Activated CD4-positive, alpha-beta T cell treated with anti-CD3 and anti-CD28 coated beads, Interleukin-2, amount 50 U/mL, for 16 hours (primary cell): ENCODE measurements around the gene ZNF718.
A peak's percentile ranks its signal among the peaks of the same experiment; 100 is the strongest.
"Not testable (repeated sequence)": the region's sequence is repeated elsewhere in the genome, so short reads cannot be mapped to it uniquely, and the experiment has no call there.

Experiments used
- DNase-seq: peaks from one replicate; pipeline ENCODE4 v3.0.0-alpha.2; 2020

ZNF718 gene

DNA sequence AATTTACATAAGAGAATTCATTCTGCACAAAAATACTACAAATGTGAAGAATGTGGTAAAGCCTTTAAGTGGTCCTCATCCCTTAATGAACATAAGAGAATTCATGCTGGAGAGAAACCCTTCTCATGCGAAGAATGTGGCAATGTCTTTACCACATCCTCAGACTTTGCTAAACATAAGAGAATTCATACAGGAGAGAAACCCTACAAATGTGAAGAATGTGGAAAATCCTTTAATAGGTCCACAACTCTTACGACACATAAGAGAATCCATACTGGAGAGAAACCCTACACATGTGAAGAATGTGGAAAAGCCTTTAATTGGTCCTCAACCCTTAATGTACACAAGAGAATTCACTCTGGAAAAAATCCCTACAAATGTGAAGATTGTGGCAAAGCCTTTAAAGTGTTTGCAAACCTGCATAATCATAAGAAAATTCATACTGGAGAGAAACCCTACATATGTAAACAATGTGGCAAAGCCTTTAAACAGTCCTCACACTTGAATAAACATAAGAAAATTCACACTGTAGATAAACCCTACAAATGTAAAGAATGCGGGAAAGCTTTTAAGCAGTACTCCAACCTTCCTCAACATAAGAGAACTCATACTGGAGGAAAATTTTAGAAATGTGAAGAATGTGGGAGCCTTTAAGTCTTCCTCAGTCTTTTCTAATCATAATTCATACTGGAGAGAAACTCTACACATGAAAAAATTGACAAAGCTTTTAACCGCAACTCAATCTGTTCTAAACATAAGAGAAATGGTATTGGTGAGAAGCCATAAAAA is 37.4 kb downstream of the ZNF718 start:
- no peak for DNase-seq

- not testable (repeated sequence) for DNase-seq
Measured at GRCh38 chr4:169640-170039, 45.3 kb downstream of the ZNF718 start.

- not testable (repeated sequence) for DNase-seq
Measured at GRCh38 chr4:171318-171717, 47.0 kb downstream of the ZNF718 start.

GRCh38 chr4:173666-174314 is 49.5 kb downstream of the ZNF718 start:
- DNase-seq = no peak

DNA sequence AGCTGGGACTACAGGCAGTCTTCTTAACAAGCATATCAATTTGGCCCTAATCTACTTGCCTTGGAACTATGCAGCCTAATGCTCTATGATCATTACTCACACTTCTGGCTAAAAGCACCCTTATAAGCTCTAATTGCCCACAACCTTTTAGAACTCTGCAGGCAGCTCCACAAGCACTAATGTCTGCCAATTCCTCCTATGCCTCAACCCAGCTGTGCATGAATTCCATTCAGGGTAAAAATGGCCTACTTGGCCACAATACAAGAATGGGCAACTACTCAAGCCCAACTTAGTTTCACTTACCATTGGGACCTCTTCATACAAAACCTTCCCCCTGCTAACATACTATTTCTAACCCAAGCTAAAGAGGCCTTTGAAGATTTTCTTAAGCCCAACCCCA is 51.7 kb downstream of the ZNF718 start:
- no peak for DNase-seq

DNA sequence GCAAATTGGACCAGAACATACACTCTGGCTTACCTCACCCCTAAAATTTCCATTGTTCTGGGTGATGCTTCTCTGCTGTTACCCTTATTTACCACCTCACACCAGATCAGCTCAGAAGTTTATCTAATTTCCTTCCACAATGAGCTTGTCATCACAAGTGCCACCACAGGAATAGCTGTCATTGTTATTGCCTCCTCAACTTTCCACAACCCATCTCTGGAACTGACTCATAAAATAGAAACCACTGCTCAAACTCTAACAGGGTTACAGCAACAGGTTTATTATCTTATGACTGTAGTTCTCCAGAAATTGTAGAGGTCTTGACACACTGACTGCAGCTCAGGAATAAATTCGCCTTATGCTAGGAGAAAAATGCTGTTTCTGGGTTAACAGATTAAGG is 52.7 kb downstream of the ZNF718 start:
- no peak for DNase-seq

GRCh38 chr4:182225-182624 is 57.9 kb downstream of the ZNF718 start:
- DNase-seq = not testable (repeated sequence)

GRCh38 chr4:188091-188490 is 63.8 kb downstream of the ZNF718 start:
- DNase-seq = no peak

GRCh38 chr4:195159-195558 is 70.9 kb downstream of the ZNF718 start:
- not testable (repeated sequence) for DNase-seq

DNA sequence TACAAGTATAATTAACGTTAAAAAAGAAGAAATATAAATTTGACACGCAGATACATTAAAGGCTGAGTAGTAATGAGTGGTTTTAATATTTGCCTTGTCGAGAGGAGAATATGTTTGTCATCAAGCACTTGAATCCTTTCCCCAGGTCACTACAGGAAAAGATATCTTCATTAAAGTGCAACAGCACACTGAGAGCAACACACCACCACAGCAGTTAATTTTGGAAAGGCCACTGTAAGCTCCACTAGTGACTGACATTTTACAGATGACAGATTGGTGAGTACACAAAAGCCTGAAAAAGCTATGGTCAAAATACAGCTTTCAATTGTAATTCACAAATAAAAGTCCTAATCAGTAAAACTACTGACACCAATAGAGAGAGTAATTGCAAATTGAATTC is 76.6 kb downstream of the ZNF718 start:
- no peak for DNase-seq

GRCh38 chr4:202822-203221 is 78.5 kb downstream of the ZNF718 start:
- not testable (repeated sequence) for DNase-seq

DNA sequence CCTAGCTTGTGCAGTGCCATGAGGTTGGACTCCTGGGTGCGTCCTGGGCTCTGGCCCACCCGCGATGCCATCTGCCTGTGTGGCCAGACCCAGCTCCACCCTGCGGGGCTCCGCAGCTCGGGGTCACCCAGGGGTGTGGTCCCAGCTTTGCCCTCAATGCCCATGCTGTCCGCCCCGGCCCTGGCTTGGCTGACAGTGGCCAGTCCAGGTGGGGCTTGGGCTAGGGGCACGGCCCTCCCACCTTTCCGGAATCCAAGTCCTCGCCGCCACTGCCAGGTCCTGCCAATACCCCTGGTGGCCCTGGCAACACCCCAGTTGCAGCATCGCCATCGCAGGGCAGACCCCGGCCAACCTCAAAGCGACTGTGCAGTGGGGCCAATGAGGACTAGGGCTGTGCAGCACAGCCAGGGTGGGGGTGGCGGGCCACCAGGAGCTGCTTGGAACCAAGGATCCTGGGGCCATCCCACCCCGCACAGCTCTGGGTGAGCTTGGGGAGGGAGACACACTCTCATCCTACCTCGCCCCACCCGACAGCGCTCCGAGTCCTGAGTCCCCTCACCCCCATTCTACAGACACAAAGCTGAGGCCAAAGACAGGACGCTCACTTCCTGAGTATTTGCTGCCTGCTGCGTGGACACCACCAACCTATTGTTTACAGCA is 80.9 kb downstream of the ZNF718 start:
- no peak for DNase-seq

GRCh38 chr4:206054-206453 is 81.8 kb downstream of the ZNF718 start:
- no peak for DNase-seq

- not testable (repeated sequence) for DNase-seq
Measured at GRCh38 chr4:208416-209096, 84.3 kb downstream of the ZNF718 start.

DNA sequence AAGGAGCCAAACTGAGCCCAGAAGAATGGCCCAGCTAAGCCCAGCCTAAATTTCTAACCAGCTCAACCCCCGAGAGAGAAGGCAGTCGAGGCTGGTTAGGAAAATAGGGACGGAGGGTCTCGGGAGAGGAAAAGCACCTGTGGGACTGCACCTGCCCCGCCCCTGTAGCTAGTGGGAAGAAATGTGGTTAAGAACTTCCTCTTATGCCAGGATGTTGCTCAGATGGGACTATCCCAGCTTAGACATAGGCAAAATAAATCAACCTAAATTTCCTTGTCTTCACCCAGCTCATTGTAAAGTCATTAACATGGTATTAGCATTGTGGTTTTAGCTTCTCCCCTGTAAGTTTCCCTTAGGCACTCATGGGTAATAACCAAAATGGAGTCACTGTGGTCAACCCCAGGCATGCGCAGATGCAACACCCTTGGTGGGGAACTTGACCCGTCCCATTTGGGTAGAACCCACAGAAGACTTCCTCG is 86.8 kb downstream of the ZNF718 start:
- peak; percentile 0 for DNase-seq

GRCh38 chr4:212438-213188 is 88.3 kb downstream of the ZNF718 start:
- DNase-seq = no peak

GRCh38 chr4:213189-213535 is 88.9 kb downstream of the ZNF718 start:
- DNase-seq = not testable (repeated sequence)
